Transverse colon (tissue), 4 donors: ENCODE measurements around the gene SWT1. TPM values are rescaled to one million over a fixed set of nuclear protein-coding genes. Genes with fewer than 3 reads are reported as not detected.

ENCODE experiments used
- DNase-seq: peaks from one replicate; pipeline ENCODE4 v3.0.0-alpha.2; 2019
- H3K27ac ChIP-seq, 4 donors: fragments of 200-600 bp; sonication (generic); 2 replicates each; pipeline ENCODE4 v1.5.1; 2016 to 2018; ENCODE audit warnings: inconsistent platforms in 4 of 4
- H3K27me3 ChIP-seq: fragments of 200-600 bp; sonication (generic); 2 replicates; pipeline ENCODE4 v1.5.1; 2017; ENCODE audit warnings: inconsistent platforms
- H3K36me3 ChIP-seq, 4 donors: fragments of 200-600 bp; sonication (generic); 2 replicates each; pipeline ENCODE4 v1.5.1; 2017 to 2019; ENCODE audit warnings: inconsistent platforms in 4 of 4
- H3K4me1 ChIP-seq, 4 donors: fragments of 200-600 bp; sonication (generic); 2 replicates each; pipeline ENCODE4 v1.5.1; 2017 to 2020; ENCODE audit warnings: inconsistent platforms in 4 of 4
- H3K4me3 ChIP-seq, 4 donors: fragments of 200-600 bp; sonication (generic); 1 replicate in 1 of 4; 2 replicates in 3 of 4; pipeline versions ENCODE4 v1.5.1 to v1.6.1; 2017 to 2019; ENCODE audit warnings: inconsistent platforms in 4 of 4
- H3K9me3 ChIP-seq, 2 donors: fragments of 200-600 bp; sonication (generic); 2 replicates each; pipeline ENCODE4 v1.5.1; 2017 to 2019; ENCODE audit warnings: inconsistent platforms in 2 of 2
- EP300 ChIP-seq: sonication (generic); formaldehyde crosslinking; IDR thresholded peaks from one replicate; pipeline ENCODE4 v1.6.1; 2017; ENCODE audit warnings: antibody characterized with exemption, low read depth
- POLR2A ChIP-seq: fragments of 450-650 bp; IDR thresholded peaks from one replicate; pipeline ENCODE4 v1.6.1; 2016; ENCODE audit warnings: antibody characterized with exemption, mild to moderate bottlenecking, moderate library complexity
- POLR2AphosphoS5 ChIP-seq, 3 donors: sonication (generic); formaldehyde crosslinking; IDR thresholded peaks; one replicate each; pipeline ENCODE4 v1.6.1; 2016; ENCODE audit warnings: antibody characterized with exemption in 3 of 3
- WGBS, 2 donors: methylation state at CpG; one replicate each; pipeline ENCODE4 v1.1.5; 2018; ENCODE audit warnings: low coverage in 1 of 2; 5-methylcytosine and 5-hydroxymethylcytosine counted together
- in situ Hi-C, 4 donors: fragments of 200-750 bp; cut with MboI; loops; one replicate each; pipeline versions ENCODE4 v1.15.0 to v1.15.1; 2017; ENCODE audit warnings: low sequenced_read_pairs in 3 of 4, low pct_ligation_motif_present in 1 of 4, low pct_unique_long_range_greater_than_20kb in 1 of 4
- intact Hi-C: fragments of 100-400 bp; cut with DNase I; formaldehyde crosslinking; loops from one replicate; pipeline ENCODE4 v1.15.1; 2023; ENCODE audit warnings: low total_unique reads
- total RNA-seq, 4 donors: library from RNA; depleted of rRNA; stranded (reverse); fragments of >200 nt; gene quantifications; one replicate each; pipeline ENCODE4 v1.1.0, GENCODE V29; 2016
- TF ChIP-seq, protein P1 (sequence below), 5 experiments: fragments of 200-600 bp in 3 of 5; fragments of 450-650 bp in 2 of 5; sonication (generic) in 3 of 5; IDR thresholded peaks; 1 replicate in 2 of 5; 2 replicates in 3 of 5; pipeline ENCODE4 v1.5.1; 2016 to 2017; ENCODE audit warnings: antibody characterized with exemption in 5 of 5, inconsistent platforms in 3 of 5, mild to moderate bottlenecking in 2 of 5, moderate library complexity in 1 of 5

SWT1 gene
- total RNA-seq, 4 donors from 2014 or later: 2.8 to 12.3 (median 10.1) TPM

DNA sequence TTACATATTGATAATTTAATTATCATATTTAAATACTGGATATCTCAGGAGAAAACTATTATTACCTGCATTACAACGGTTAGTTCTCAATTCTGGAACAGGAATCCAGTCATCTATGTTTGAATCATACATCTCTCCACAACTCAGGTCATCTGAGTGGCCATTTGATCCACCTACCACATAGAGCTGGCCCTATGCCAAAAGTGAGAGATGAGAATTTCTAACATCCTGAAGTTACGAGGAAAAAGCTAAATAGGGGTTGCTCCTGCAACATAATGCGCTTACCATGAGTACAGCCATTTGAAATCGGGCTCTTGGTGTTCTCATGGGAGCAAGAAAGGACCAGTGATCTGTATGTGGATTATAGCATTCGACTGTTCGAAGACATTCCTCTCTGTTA is 143.2 kb downstream of the SWT1 start:
- in situ Hi-C loops: no loop called here
- no peak overlapping the region for H3K27ac ChIP-seq
- H3K36me3 ChIP-seq: peaks cover 0 to 90% (median 38%) of the 10 kb centered on the region in 4 donors
- H3K9me3 ChIP-seq: no peaks in the 10 kb centered on the region
- no peaks in the 10 kb centered on the region for H3K4me1 ChIP-seq
- TF ChIP-seq, protein P1, sequence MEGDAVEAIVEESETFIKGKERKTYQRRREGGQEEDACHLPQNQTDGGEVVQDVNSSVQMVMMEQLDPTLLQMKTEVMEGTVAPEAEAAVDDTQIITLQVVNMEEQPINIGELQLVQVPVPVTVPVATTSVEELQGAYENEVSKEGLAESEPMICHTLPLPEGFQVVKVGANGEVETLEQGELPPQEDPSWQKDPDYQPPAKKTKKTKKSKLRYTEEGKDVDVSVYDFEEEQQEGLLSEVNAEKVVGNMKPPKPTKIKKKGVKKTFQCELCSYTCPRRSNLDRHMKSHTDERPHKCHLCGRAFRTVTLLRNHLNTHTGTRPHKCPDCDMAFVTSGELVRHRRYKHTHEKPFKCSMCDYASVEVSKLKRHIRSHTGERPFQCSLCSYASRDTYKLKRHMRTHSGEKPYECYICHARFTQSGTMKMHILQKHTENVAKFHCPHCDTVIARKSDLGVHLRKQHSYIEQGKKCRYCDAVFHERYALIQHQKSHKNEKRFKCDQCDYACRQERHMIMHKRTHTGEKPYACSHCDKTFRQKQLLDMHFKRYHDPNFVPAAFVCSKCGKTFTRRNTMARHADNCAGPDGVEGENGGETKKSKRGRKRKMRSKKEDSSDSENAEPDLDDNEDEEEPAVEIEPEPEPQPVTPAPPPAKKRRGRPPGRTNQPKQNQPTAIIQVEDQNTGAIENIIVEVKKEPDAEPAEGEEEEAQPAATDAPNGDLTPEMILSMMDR (IDR thresholded peaks at IDR 0.05): no peak
- TF ChIP-seq EP300 (no peak), POLR2AphosphoS5 (IDR thresholded peaks at IDR 0.05) (no peak), POLR2A (no peak)
- intact Hi-C loops: no loop called here
- no peak overlapping the region for H3K4me3 ChIP-seq
- no peaks in the 10 kb centered on the region for H3K27me3 ChIP-seq
- WGBS, 2 donors: 93 to 98% methylated on average over 6 of the region's 6 CpGs
- no peak for DNase-seq

DNA sequence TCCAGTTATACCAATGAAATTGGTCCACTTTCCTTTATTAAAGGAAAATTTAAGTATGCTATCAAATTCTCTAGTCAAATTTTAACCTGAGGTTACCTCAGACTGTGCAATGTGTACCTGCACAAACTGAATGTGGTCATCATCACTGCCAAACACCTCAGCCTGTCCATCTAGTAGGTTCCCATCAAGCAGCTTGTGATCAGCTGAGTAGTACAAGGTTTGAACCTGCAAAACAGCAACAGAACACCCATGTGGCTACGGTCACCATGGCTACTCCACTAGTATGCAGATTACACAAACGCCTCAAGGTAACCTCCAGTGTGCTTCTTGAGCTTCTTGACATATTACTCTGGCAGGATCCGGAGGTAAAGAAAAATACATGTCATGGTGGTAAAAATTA is 148.5 kb downstream of the SWT1 start:
- Histone ChIP-seq H3K9me3 (no peaks in the 10 kb centered on the region), H3K4me1 (peaks cover 0 to 6% (median 0%) of the 10 kb centered on the region in 4 donors), H3K36me3 (peaks cover 0 to 81% (median 39%) of the 10 kb centered on the region in 4 donors), H3K4me3 (no peak overlapping the region), H3K27me3 (no peaks in the 10 kb centered on the region), H3K27ac (no peak overlapping the region)
- in situ Hi-C loops: no loop called here
- no peak for DNase-seq
- 96 to 100% methylated on average over 2 to 3 of the region's 3 CpGs for WGBS, 2 donors
- intact Hi-C loops: no loop called here
- TF ChIP-seq EP300 (no peak), POLR2AphosphoS5 (IDR thresholded peaks at IDR 0.05) (no peak), POLR2A (no peak)
- TF ChIP-seq, protein P1 (IDR thresholded peaks at IDR 0.05): no peak

DNA sequence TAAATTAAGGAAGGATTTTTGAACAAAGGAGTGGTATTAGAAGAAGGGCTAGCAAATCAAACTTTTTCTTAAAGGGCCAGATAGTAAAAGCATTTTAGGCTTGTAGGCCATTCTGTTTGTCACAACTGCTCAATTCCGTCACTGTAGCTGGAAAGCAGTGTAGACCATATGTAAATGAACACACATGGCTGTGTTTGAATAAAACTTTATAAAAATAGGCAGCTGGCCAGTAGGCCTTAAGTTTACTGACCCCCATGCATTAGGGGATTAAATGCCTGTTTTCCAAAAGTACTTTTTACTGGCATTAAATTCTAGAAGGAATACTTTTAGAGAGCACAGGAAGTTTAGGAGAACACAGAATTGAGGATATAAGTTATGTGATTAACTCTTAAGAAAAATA is 151.2 kb downstream of the SWT1 start:
- Histone ChIP-seq H3K4me1 (peaks cover 0 to 28% (median 17%) of the 10 kb centered on the region in 4 donors), H3K27ac (no peak overlapping the region), H3K36me3 (peaks cover 0 to 75% (median 30%) of the 10 kb centered on the region in 4 donors), H3K4me3 (no peak overlapping the region), H3K27me3 (no peaks in the 10 kb centered on the region), H3K9me3 (no peaks in the 10 kb centered on the region)
- in situ Hi-C loops (no loop called here), intact Hi-C loops (no loop called here)
- TF ChIP-seq, protein P1 (IDR thresholded peaks at IDR 0.05): no peak
- TF ChIP-seq POLR2AphosphoS5 (IDR thresholded peaks at IDR 0.05) (no peak), POLR2A (no peak), EP300 (no peak)
- no peak for DNase-seq
- whole genome bisulfite sequencing, 2 donors: 89 to 97% methylated on average over 1 of the region's 1 CpG

DNA sequence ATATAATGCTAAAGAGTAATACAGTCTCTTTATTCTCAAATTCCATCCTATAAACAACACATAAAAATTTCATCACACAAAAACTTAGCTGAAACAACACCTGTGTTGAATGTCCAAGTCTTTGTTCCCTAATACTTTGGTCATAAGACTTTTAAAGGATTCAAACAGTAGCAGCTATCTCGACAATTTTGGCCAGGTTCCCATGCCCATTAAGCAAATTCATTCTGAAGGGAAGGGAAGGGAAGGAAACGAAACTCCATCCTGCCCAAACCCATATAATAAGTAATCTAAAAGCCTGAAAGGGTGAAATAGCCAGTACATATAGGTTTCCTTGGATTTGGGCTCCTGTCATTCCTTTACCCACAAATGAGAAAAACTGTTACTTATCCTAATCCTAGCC is 152.6 kb downstream of the SWT1 start:
- Histone ChIP-seq H3K4me3 (no peak overlapping the region), H3K27me3 (no peaks in the 10 kb centered on the region), H3K4me1 (peaks cover 2 to 42% (median 31%) of the 10 kb centered on the region in 4 donors), H3K9me3 (no peaks in the 10 kb centered on the region), H3K36me3 (peaks cover 0 to 61% (median 23%) of the 10 kb centered on the region in 4 donors), H3K27ac (no peak overlapping the region)
- no peak for DNase-seq
- intact Hi-C loops: no loop called here
- WGBS, 2 donors: 18 to 28% methylated on average over 2 of the region's 2 CpGs
- TF ChIP-seq EP300 (no peak), POLR2AphosphoS5 (IDR thresholded peaks at IDR 0.05) (no peak), POLR2A (no peak)
- TF ChIP-seq, protein P1 (IDR thresholded peaks at IDR 0.05): no peak
- in situ Hi-C loops: no loop called here
